Measurements from ENCODE around the gene ENPP4.
A peak's percentile ranks its signal among the peaks of the same experiment; 100 is the strongest.
"Not testable (repeated sequence)": the region's sequence is repeated elsewhere in the genome, so short reads cannot be mapped to it uniquely, and the experiment has no call there.

Gene ENPP4, protein sequence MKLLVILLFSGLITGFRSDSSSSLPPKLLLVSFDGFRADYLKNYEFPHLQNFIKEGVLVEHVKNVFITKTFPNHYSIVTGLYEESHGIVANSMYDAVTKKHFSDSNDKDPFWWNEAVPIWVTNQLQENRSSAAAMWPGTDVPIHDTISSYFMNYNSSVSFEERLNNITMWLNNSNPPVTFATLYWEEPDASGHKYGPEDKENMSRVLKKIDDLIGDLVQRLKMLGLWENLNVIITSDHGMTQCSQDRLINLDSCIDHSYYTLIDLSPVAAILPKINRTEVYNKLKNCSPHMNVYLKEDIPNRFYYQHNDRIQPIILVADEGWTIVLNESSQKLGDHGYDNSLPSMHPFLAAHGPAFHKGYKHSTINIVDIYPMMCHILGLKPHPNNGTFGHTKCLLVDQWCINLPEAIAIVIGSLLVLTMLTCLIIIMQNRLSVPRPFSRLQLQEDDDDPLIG

DNA sequence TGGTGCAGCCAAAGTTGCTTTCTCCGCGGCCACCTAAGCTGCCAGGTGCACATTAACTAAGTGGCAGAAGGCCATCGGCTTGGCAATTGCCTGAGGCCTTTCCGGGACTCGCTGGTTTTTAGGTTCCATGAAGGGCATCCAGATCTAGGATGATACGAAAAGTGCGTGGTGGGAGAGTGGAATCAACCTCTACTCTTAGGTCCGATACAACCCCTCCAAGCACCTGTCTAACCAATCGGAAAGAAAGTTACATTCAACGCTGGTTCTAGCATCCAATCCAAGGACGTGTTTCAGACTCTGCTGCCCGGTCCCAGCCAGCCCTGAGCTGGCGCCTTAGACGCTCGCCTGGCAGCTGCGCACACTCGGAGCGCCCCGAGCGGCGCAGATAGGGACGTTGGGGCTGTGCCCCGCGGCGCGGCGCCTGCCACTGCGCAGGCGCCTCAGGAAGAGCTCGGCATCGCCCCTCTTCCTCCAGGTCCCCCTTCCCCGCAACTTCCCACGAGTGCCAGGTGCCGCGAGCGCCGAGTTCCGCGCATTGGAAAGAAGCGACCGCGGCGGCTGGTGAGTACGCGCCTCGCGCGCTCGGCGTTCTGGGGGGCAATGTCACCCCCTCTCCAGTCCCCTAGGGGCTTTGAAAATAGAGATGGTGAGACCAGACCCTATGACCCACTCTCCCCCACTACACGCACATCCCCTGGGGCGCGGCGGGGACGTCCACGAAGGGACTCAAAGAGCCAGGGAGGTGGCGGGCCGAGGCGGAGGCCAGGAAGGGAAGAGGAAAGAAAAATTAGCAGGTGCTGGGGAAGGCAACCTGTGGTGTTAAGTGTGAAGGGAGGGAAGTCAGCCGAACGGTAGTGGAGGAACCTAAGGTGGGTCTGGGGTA, at the start of gene ENPP4:
TSS of gene ENPP4 (plus strand) at position 361 of the 883 bp plus-strand sequence. CDS start 9,595 bp downstream, outside the sequence.
- DNase-seq (ENCODE audit: low read depth): peak; percentile 81

DNA sequence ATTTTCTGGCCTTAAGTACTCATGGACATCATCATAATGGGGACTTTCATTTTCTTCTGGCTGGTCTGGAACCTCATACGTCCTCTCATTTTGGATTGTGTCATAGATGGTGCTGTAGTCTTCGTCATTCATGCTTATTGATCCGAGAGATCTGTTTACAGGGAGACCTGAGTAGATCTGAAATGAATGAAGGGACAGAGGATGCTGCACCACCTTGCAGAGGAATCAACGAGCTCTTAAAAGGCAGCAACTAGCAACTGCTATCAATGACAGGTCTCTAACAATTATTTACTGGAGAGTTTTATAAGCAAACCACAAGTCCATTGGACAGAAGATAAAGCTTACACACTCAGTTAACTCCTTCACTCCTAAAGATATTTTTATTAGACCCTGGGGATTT, 49.7 kb upstream of the ENPP4 start:
- DNase-seq (ENCODE audit: low read depth): no peak

DNA sequence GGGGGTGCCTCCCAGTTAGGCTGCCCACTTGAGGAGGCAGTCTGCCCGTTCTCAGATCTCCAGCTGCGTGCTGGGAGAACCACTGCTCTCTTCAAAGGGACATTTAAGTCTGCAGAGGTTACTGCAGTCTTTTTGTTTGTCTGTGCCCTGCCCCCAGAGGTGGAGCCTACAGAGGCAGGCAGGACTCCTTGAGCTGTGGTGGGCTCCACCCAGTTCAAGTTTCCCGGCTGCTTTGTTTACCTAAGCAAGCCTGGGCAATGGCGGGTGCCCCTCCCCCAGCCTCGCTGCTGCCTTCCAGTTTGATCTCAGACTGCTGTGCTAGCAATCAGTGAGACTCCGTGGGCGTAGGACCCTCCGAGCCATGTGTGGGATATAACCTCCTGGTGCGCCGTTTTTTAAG, 44.1 kb upstream of the ENPP4 start:
- DNase-seq (ENCODE audit: low read depth): not testable (repeated sequence)

DNA sequence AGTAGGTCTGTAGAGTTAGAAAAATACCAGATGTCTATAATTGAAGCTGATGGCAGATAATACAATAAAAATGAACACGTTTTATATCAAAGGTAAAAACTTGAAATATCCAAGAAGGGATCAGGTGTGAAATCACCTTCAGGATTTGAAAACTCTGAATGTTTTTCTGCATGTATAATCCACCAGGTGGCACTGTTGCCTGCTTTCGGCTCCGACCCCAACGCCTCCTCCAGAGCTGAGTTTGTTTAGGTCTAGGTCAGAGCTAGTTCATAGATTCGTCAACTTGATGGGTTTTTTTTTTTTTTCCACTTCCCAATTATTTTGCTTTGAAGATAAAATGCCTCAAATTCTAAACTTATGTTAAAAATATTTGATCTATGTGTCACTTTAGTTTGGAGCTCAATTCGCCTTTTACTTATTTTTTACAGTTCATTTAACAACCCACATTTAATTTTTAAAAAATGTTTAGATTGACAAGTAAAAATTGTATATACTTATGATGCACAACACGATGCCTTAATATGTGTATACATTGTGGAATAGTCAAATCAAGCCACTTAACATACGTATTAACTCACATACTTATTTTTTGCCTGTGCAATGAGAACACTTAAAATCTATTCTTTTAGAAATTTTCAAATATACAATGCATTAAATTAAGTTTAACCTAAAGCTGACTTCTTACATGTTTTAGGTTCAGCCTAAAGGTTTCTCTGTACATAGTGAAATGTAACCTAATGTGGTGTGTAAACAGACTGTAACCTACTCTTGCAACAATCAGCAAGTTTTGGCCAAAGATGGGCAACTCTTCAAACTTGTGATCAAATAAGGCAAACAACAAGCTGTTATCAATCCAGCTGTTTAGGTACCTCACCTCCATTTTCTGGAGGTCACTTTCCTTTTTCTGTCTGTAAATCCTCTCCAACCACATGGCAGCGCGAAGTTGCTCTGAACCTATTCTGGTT, 39.4 kb upstream of the ENPP4 start:
- no peak for DNase-seq (ENCODE audit: low read depth)

DNA sequence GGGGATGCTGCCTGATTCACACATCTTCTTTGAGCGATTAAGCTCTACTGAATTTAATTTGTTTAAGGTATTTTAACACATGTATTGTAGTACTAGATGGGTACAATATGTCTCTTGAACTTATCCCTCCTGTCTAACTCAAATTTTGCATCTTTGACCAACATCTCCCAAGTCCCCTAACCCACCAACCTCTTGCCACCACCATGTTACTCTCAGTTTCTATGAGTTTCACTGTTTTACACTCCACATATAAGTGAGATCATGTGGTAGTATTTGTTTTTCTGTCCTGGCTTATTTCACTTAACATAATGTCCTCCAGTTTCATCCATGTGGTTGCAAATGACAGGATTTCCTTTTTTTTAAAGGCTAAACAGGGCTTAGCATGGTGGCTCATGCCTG, 38.7 kb upstream of the ENPP4 start:
- no peak for DNase-seq (ENCODE audit: low read depth)

DNA sequence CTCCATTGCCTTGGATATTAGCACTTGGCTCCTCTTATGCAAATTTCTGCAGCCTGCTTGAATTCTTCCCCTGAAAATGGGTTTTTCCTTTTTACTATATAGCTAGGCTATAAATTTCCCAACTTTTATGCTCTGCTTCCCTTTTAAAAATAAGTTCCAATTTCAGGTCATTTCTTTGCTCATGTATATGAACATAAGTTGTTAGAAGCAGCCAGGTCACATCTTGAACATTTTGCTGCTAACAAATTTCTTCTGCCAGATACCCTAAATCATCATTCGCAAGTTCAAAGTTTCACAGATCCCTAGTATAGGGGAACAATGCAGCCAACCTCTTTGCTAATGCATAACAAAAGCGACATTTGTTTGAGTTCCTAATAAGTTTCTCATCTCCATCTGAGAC, 34.5 kb upstream of the ENPP4 start:
- DNase-seq (ENCODE audit: low read depth): no peak

DNA sequence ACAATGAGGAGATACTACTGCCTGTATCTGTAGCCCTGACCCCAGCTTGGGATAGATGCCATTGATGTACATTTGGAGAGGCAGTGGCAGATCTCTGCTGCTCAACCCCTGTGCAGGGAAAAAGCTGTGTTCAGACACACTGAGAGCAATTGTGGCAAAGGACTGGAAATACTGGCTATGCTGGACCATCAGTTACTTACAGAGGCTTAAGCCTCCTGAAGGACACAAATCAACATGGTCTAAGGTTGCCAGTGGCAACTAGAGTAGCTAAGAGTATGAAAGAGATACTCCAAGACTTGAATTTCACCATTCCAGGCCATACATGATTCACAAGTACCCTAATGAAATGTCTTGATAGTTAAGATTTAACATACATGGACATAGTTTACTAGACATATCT, 32.4 kb upstream of the ENPP4 start:
- DNase-seq (ENCODE audit: low read depth): no peak

DNA sequence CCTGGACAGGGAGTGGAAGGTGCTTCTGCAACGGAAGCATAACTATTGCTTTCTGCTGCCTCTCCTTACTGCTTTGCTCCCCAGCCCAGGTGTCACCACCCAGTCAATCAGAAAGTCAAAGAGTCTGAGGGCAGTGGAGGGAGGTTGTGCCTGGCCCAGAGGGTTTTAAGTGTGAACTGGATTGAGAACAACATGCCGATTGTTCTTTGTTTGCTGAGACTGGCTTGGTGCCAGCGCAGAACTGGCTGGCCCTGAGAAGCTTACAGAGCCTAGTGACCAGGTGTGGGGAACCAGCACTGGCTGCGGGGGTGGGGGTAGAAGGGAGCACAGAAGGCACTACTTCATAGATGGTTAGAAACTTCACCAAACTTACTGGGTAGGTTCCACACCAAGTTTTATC, 31.1 kb upstream of the ENPP4 start:
- no peak for DNase-seq (ENCODE audit: low read depth)

DNA sequence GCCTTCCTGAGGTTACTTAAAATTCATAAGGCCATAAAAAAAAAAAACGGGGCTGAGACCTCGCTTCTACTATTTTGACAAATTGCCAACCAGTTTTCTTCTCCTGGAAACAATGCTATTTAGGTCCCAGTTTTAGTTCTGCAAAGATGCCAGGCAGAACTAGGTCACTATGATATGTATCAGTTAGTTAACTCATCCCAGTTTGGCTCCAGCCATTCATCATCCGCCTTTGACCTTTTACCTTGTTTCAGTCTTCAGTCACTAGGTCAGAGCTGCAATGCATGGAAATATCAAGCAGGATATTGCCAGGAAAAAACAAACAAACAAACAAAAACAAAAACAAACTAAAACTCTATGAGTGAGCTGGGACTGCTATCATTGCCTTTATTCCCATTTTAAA, 29.8 kb upstream of the ENPP4 start:
- DNase-seq (ENCODE audit: low read depth): no peak

DNA sequence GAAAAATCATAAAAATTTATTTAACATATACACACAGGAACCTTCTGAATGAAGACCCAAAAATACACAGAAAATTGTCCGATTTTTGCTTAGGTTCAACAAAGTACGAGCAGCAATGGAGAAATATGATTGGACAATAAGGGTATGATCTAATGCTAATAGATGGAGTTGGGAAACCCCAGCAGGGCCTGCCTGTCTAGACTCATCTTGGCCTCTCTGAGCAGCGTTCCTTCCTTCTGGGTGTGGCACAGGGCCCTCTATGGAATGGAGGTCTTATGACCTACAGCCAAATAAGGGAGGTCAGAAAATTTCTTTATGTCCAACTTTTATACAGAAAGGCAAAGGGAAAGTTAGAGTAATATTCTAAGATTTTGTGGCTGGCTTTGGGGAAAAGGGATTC, 27.7 kb upstream of the ENPP4 start:
- no peak for DNase-seq (ENCODE audit: low read depth)

DNA sequence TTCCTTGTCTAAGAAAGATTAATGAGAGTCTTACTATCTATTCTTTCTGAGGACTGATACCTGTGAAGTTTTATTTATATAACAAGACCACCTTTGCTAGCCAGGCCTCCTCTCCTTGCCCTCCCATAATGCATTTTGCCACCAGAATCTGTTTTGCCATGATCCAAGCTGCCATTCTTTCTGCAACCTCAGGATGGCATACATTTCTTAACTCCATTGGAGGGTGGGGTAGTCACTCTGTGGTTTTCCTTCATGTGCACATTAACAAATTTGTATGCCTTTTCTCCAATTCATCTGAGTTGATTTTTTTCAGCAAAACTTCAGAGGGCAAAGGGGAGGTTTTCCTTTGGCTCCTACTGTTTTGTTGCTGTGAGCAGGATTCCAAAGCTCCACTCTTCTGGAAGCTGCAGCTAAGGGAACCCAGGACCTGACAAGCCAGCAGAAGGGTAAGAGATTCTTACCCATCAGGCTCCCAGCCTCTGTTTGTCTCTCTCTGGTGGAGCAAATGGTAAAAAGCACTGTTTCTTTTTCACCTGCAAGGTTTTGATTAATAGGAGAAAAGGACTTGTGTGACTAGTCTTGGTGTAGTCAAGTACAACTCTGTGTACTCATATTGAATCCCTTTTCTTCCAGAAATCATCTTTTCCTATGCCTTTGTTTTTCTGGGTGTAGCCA, 26.2 kb upstream of the ENPP4 start:
- DNase-seq (ENCODE audit: low read depth): no peak

DNA sequence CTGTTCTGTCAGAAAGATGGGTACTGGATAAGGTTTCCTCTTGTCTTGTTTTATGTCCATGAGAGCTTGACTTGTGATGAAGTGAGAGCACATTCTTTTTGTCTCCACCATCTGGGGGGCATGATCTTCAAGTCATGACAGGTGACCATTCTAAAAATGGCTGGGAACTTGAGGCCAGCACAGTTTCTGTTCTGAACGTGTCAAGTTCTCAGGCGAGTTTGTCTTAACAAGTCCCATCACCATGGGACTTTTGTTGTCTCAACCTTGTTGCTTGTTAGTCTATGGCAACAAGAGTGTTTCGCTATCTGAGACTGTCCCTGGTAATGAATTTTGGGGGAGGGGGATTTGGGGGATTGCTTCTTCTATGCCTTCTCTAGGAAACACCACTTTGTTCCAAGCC, 25.6 kb upstream of the ENPP4 start:
- no peak for DNase-seq (ENCODE audit: low read depth)

DNA sequence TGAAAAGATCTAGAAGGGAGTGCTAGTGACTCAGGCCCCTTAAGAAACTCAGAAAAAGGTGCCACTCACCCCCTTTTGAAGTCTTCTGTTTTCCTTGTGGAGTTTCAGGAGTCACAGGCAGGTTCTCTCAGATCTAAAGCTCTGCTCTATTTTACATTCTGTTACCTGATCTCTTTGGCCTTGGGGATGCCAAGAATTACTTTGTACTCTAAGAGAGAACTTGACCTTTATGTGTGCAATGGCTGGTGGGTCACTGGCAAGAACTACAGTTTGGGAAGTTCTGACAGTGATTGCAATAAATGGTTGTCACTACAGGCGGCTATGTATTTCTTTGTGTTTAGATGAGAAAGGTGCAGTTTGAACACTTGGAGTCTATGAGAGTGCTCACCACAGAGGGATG, 24.2 kb upstream of the ENPP4 start:
- no peak for DNase-seq (ENCODE audit: low read depth)

DNA sequence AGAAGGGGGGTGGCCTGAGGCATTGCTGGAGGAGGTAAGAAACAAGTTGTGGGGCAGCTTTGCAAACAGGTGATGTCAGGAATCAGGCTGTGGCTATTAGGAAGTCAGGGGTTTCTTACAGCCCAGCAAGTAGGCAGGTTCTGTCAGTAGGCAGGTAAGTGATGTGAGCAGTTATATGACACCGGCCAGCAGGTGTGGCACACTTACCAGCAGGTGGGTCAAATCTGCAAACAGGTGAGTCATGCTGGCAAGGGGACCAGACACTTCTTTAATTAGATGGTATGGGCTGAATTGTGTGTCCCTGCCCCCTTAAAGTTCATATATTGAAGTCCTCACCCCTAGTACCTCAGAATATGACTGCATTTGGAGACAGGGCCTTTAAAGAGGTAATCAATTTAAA, 16.4 kb upstream of the ENPP4 start:
- no peak for DNase-seq (ENCODE audit: low read depth)

DNA sequence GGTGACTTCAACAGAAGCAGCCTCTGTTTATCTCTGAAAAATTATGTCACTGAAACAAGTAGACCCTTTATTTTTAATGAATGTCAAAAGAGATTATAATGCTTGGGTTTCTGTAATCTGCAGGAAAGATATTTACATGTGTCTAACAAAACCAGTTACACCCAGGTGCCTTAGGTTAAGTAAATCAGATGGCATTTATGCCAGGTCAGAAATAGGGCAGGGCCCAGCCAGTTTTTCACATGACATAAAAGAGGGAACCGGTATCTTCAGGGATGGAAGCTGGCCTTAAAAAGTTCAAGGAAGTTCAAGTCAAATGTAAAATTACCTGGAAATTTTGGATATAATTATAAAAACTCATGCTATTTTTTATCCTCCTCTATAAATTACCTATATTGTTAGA, 14.2 kb upstream of the ENPP4 start:
- no peak for DNase-seq (ENCODE audit: low read depth)

DNA sequence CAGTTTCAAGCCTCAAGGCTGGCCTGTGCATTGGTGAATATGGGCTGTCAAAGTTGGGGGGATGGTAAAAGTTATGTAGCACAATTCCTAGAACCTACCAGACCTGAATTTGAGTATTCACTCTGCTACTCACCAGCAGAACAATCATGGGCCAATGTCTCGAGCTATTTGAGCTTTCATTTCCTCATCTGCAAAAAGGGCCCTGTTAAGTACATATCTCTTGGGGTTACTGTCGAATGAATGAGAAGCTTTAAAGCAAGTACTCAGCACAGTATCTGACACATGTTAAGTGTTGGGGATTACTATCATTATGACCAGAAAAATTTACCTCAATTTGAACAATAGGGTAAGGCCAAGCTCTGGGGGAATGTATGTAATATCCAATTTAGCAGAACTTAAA, 13.5 kb upstream of the ENPP4 start:
- DNase-seq (ENCODE audit: low read depth): no peak

DNA sequence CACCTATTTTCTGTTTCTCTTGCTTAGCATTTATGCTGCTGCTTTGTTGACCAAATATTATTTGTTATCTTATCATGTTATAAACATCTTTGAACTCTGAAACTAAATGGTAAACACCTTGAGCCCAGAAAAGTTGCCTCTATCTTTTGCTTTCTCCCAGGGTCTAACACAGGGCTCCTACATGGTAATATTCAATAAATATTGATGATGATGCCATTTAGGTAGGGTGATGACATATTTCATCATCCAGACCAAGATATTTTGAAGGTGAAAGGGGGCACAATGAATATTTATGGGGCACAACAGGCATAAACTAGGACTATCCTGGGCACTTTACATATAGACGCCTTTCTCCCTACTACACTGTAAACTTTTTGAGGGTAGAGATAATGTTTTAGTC, 11.6 kb upstream of the ENPP4 start:
- no peak for DNase-seq (ENCODE audit: low read depth)

DNA sequence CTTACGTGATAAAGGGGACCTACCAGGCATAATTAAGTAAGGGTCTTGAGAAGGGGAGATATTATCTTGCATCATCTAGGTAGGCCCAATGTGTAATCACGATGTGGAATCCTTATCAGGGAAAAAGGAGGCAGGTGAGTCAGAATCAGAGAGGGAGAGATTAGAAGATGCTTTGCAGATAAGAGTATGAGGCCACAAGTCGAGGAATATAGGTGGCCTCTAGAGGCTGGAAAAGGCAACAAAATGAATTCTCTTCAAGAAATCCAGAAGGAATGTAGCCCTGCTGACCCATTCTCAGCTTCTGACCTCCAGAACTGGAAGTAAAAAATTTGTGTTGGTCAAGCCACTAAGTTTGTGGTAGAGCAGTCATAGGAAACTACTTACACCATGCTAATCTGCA, 11.0 kb upstream of the ENPP4 start:
- DNase-seq (ENCODE audit: low read depth): no peak

DNA sequence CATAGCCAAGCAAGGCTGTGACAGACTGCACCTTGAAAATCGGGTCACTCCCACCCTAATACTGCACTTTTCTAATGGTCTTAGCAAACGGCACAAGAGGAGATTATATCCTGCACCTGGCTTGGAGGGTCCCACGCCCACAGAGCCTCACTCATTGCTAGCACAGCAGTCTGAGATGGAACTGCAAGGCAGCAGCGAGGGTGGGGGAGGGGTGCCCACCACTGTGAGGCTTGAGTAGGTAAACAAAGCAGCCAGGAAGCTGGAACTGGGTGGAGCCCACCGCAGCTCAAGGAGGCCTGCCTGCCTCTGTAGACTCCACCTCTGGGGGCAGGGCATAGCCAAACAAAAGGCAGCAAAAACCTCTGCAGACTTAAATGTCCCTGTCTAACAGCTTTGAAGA, 10.1 kb upstream of the ENPP4 start:
- not testable (repeated sequence) for DNase-seq (ENCODE audit: low read depth)

DNA sequence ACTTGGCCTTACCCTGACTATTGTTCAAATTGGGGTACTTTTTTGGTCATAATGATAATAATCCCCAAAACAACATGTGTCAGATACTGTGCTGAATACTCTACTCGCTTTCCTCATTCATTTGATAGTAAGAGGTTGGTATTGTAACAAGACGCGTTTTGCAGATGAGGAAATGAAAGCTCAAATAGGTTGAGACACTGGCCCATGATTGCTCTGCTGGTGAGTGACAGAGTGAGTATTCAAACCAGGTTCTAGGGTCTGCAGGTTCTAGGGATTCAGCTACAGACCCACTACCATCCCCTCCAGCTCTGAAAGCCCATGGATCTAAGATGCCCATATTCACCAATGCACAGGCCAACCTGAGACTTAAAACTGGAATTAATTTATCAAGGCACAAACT, 1.3 kb upstream of the ENPP4 start:
- no peak for DNase-seq (ENCODE audit: low read depth)

DNA sequence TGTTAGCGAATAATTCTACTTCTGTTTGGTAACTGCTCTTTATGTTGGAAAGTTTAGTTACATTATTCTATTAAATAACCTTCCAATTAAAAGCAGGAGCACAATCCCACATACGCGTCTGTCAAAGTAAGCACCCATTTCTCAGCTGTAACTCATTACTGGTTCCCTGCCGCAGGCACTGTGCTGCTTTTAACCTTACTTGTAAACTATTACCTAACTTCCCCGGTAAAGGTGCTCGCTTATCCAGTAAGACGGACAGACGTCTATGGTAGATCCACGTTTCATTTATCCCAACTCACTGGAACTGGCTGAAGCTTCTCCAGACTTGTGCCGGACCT, 529 bp upstream of the ENPP4 start:
- no peak for DNase-seq (ENCODE audit: low read depth)

DNA sequence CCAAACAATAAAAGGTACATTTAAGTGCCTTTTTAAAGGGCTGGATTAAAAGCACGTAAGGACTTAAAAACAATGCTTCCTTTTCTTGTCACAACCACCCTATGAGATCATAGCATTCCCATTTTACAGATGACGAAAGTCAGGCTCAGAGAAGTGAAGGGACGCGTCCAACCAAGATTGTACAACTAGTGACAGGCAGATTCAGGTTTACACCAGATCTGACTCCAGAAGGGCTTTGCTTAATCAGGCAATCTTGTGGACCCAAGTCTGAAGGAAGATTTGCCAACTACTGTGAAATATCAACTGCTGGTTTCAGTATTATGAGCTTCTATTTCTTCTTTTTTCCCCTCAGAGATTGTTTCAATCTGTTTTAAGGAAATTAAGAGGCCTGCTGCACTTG, 877 bp downstream of the ENPP4 start:
- no peak for DNase-seq (ENCODE audit: low read depth)
